BJ (cell line): ENCODE results near the gene XPO4. TPM values are rescaled to one million over a fixed set of nuclear protein-coding genes. Genes with fewer than 3 reads are reported as not detected.
A peak's percentile ranks its signal among the peaks of the same experiment; 100 is the strongest.

Source experiments
- CTCF ChIA-PET: fragments of 350-600 bp; formaldehyde crosslinking; extraction: SDS; loops from one replicate; lab custom pipeline; 2021; ENCODE audit warnings: antibody characterized with exemption, inconsistent platforms; lab: Yijun Ruan, JAX
- POLR2A ChIA-PET: fragments of 300-600 bp; sonication (Branson Sonifier 250); formaldehyde crosslinking; extraction: SDS; loops from one replicate; lab custom pipeline; 2021; ENCODE audit warnings: antibody characterized with exemption; lab: Charles Lee
- DNase-seq: peaks from one replicate; pipeline ENCODE4 v3.0.0-alpha.2; 2011; ENCODE audit warnings: low read depth
- H3K27me3 ChIP-seq: 2 replicates; pipeline ENCODE4 v1.6.0; 2011; ENCODE audit warnings: low read length; ENCODE audit not compliant: control insufficient read depth, insufficient read depth
- H3K36me3 ChIP-seq: 2 replicates; pipeline ENCODE4 v1.5.1; 2011; ENCODE audit warnings: low read length; ENCODE audit not compliant: control insufficient read depth, insufficient read depth
- H3K4me3 ChIP-seq: 2 replicates; pipeline ENCODE4 v1.5.1; 2011; ENCODE audit warnings: low read depth, mild to moderate bottlenecking, control low read depth, low read length
- polyA plus RNA-seq: library from polyadenylated mRNA; depleted of rRNA; stranded (reverse); fragments of >200 nt; gene quantifications from 2 replicates; pipeline ENCODE4 v1.2.3, GENCODE V29; 2011
- TF ChIP-seq, protein P1 (sequence below): IDR thresholded peaks from 2 replicates; pipeline ENCODE4 v1.5.1; 2011; ENCODE audit warnings: low read depth, mild to moderate bottlenecking, control low read depth, inconsistent platforms, low read length, moderate library complexity; ENCODE audit not compliant: insufficient read depth

The XPO4 gene
- polyA plus RNA-seq, 1 experiment, result 4.9 TPM

DNA sequence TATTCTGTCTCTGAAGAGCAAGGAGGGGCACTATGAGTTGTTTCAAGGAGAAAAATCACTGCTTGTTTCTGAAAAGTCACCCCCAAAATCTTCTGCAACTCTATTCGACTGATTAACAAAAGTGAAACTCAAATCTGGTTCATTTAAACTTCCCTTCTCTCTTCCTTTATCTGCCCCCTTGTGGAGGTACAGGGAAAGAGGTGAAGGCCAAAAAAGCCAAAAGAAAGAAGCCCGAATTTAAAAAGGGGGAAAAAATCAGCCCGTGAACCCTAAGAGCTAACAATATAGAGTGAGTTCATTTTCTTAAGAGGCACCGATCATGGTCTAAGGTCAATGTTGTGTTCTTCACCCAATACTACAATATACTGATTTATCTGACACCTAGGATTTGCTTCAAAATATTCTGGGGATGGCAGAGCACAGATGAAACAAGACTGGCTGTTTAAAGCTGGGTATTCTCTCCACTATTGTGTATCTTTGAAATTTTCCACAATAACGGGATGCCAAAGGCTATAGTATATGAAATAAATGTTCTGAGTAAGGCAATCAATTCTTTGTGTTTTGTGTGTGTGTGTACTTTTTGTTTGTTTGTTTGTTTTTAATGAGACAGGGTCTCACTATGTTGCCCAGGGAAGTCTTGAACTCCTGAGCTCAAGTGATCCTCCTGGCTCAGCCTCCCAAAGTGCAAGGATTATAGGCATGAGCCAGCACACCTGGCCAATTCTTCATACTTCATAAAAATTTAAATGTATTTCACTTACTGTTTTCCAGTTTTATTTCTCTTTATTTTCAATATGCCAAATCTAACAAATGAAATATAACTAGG, 73.8 kb downstream of the XPO4 start:
- Histone ChIP-seq H3K4me3 (no peak overlapping the region), H3K36me3 (no peaks in the 10 kb centered on the region; the same call in 1 of the 2 replicates), H3K27me3 (no peaks in the 10 kb centered on the region)
- POLR2A ChIA-PET, result no interaction called here
- TF ChIP-seq, protein P1, sequence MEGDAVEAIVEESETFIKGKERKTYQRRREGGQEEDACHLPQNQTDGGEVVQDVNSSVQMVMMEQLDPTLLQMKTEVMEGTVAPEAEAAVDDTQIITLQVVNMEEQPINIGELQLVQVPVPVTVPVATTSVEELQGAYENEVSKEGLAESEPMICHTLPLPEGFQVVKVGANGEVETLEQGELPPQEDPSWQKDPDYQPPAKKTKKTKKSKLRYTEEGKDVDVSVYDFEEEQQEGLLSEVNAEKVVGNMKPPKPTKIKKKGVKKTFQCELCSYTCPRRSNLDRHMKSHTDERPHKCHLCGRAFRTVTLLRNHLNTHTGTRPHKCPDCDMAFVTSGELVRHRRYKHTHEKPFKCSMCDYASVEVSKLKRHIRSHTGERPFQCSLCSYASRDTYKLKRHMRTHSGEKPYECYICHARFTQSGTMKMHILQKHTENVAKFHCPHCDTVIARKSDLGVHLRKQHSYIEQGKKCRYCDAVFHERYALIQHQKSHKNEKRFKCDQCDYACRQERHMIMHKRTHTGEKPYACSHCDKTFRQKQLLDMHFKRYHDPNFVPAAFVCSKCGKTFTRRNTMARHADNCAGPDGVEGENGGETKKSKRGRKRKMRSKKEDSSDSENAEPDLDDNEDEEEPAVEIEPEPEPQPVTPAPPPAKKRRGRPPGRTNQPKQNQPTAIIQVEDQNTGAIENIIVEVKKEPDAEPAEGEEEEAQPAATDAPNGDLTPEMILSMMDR, result peak; percentile 79
- CTCF ChIA-PET, result interaction anchor here (0.6 to 4.8 kb wide), 35 partner anchors 8 to 669 kb away, joined by 3 to 67 read pairs (median 4); no protein-coding TSS in a partner anchor
- DNase-seq, result no peak

DNA sequence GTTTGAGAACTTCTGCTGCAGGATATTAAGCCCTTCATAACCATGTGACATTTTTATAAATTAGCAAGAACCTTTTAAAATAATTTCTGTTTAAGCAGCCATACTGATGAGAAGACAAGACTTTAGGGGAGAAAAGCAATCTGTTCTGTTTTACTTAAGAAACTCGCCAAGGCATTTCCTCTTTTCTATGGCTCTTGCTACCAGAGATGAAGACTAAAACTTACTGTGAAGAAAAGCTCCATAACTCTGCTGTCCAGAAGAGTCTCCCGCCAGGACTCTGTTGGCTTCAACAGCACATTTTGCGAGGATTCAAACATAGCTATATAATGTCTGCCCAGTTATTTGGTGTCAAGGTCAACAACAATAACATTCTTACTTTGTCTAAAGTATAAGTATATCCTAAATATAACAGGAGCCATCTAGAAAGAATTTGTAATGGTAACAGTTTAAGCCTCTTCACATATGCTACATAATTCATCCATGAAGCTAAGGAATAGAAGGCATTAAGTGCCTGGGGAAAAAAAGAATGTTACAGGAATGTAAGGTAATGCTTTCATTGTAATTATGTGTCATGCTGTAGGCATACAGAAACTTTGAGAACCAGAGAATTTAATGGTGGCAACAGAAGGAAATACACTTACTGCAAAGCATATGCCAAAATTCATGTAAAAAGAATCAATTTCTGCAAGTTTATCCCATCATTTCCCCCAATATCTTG, 75.5 kb downstream of the XPO4 start:
- Histone ChIP-seq H3K36me3 (no peaks in the 10 kb centered on the region), H3K27me3 (no peaks in the 10 kb centered on the region), H3K4me3 (no peak overlapping the region)
- TF ChIP-seq, protein P1, result no peak
- DNase-seq, result no peak
- ChIA-PET POLR2A (no interaction called here), CTCF (interaction anchor here (0.9 to 4.8 kb wide), 4 partner anchors 9 to 636 kb away, joined by 3 to 67 read pairs (median 5); no protein-coding TSS in a partner anchor)

DNA sequence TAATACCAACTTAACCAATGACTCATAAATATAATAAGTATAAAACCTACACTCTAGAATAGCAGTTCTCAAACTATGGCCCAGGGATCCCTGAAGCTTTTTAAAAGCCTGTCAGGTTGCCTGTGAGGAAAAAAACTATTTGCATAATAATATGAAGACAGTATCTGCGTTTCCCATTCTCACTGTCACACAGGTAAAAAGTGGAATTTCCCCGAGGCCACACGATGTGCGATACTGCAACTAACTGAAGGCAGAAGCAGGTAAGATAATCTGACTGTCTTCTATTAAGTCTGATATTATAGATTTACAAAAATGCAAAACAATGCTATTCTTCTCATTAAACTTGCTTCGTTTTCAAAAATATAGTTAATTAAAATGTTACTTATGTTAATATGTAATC, 76.2 kb downstream of the XPO4 start:
- no peak for DNase-seq
- POLR2A ChIA-PET, result no interaction called here
- CTCF ChIA-PET, result interaction anchor here (0.9 to 4.8 kb wide), 5 partner anchors 8 to 635 kb away, joined by 3 to 67 read pairs (median 4); no protein-coding TSS in a partner anchor
- H3K27me3 ChIP-seq, result no peaks in the 10 kb centered on the region
- no peaks in the 10 kb centered on the region for H3K36me3 ChIP-seq
- H3K4me3 ChIP-seq, result no peak overlapping the region
- TF ChIP-seq, protein P1, result no peak

DNA sequence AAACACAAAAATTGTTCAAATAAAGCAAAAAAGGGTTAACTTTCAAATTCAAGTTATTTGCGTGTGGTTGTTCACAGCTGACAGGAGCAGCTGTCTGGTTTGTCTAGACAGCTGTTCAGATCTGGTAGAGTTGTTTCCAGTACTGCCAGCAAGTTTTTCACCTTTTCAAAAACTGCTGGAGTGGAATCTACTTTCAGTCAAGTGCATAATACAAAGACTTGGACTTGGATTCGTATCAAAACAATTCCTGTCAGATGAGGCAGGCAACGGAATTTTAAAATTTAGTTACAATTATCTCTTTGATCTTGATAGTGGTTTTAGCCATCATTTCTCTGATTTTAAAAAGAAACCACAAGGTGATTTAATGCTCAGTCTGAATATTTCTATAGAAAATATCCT, 77.1 kb downstream of the XPO4 start:
- Histone ChIP-seq H3K27me3 (no peaks in the 10 kb centered on the region), H3K4me3 (no peak overlapping the region), H3K36me3 (no peaks in the 10 kb centered on the region)
- no peak for DNase-seq
- ChIA-PET CTCF (interaction anchor here (1.3 to 4.8 kb wide), 2 partner anchors 99 to 332 kb away, joined by 3 to 67 read pairs; no protein-coding TSS in a partner anchor), POLR2A (no interaction called here)
- TF ChIP-seq, protein P1, result no peak
